Stimulated activated naive CD8-positive, alpha-beta T cell treated with anti-CD3 and anti-CD28 coated beads, Interleukin-15, Interleukin-2, amounts not matched to agents 100 U/mL and 50 U/mL, for 24 hours (primary cell): ENCODE measurements around the gene CLUH.
"Not testable (repeated sequence)": the region's sequence is repeated elsewhere in the genome, so short reads cannot be mapped to it uniquely, and the experiment has no call there.

Experiments
- ATAC-seq: fragments of 150-1000 bp; cut with Tn5 transposase; one replicate; pipeline ENCODE4 v1.10.0; 2021
- DNase-seq: peaks from one replicate; pipeline ENCODE4 v3.0.0; 2021

The CLUH gene

DNA sequence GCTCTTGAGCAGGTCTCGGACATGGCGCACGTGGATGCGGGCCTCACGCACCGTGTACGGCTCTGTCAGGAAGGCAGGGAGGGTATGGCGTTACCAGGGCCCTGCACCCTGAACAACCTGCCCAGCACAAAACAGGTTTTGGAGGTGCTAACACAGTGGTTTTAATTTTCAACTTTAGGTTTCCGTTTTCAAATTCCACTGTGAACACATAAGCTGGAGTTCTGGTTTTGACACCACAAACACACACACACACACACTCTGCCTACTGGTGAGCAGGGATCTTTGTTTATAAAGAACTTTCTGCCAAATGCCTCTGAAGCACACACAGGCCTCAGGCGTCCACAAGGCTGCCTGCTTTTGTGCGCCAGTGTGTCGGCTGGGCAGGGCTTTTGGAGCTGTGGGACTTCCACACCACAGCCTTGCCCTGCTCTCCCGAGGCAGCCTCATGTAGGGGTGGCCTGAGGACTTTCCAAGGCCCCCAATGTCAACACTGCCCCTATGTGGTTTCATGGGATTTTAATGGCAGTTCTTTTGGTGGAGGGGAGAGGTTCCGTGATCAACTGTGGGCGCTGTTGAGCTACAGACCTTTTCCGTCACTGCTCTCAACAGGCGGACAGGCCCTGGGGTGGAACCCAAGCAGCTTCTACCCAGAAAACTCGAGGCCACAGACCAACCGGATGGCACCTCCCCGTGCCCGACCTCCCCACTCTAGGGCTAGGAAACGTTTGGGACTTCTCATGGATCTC is 9.4 kb downstream of the CLUH start:
- ATAC-seq, result no peak

DNA sequence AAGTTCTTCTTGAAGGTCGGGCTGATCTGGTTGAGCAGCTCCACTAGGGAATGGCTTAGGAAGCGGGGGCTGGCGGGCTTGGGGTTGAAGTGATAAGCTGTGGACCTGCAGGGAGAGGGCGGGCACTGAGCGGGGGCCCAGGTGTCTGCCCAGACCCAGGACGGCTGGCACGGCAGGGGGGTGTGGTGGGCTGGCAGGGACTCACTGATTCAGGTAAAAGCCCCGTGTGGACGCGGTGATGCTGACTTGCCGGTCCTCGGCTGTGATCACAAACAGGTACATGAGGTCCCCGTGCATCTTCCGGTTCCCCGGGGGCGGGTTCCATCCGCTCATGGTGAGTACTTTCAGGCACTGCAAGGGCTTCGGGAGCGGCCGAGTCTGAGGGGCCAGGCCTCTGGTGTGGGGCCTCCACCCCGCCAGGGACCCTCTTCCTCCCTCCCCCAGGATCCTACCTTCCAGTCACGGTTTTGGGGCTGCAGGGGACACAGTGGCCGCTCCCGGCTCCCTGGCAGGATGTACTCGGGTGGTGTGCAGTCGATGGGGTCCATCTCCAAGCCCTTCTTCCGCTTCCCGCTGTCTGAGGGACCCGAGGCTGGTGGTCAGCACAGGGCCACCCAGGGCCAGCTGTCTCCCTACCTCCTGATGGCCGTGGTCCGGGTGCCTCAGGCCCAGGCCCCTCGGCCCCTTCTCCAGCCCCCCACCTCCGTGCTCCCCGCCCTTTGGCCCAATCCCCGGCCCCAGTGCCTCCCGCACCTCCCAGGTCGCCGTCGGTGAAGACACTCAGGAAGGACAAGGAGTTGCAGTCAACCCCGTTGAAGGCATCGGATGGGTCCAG is 10.2 kb downstream of the CLUH start:
- ATAC-seq (no peak), DNase-seq (no peak)

More for the DNA sequence above, 9.4 kb downstream of the CLUH start:
- DNase-seq, result no peak

DNA sequence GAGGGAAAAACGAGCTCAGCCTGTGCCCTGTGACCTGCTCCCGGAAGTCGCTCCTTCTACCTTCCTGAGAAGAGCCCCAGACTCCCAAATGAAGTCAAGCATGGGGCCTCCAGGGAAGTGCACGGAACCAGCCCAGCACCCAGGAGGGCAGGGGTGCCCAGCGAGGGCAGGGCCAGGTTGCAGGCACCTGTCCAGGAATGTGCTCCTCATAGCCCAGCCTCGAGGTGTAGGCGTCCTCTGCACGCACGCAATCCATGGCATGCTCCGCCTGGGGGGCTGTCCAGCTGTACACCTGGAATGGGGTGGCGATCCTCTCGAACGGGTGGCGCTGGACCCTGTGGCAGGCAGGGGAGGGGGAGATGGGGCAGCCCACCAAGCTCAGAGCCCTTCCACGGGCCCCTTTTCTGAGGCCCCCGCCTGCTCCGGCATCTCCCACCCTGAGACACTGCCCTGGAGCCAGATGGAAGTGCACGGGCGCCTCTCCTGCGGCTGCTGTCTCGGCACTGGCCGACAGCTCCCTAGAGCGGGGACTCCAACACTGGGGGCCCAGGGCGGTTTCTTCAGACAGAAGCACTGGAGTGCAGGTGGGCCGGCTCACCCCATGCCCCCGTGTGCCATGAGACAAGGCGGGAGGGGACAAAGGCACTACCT is 10.9 kb downstream of the CLUH start:
- ATAC-seq, result no peak

DNA sequence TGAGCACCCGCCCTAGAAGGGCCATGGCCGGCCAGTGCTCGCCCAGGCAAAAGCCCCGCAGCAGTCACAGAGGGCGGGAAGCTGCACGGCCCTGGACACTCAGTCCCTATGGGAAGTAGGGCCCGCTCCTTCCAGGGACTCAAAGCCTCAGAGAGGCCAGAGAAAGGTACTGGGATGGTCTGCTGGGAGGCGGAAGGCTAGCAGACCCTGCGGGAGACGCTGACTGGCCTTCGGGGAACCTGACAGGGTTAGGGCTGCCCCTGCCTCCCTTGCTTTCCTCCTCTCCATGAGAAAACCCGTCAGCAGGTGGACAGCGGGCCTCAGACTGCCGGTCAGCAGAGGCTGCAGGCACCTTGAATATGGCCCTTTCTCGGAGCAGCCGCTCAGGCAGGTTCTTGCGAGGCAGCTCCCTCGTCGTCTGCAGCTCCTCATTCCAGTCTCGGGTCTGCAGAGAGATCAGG is 11.5 kb downstream of the CLUH start:
- ATAC-seq (no peak), DNase-seq (no peak)

More for the DNA sequence above, 10.9 kb downstream of the CLUH start:
- no peak for DNase-seq

DNA sequence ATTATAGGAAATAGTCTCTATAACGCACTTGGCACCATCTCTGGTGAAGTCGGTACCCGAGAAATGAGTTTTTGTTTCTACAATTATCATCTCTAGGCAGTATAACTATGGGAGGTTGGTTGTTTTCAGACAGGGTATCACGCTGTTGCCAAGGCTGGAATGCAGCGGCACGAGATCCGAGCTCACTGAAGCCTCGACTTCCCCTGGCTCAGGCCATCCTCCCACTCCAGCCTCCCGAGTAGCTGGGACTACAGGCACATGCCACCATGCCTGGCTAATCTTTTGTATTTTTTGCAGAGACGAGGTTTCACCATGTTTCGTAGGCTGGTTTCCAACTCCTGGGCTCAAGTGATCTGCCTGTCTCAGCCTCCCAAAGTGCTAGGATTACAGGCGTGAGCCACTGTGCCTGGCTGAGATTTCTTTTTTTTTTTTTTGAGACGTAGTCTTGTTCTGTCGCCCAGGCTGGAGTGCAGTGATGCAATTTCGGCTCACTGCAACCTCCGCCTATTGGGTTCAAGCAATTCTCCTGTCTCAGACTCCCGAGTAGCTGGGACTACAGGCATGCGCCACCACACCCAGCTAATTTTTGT is 12.3 kb downstream of the CLUH start:
- not testable (repeated sequence) for ATAC-seq, DNase-seq

DNA sequence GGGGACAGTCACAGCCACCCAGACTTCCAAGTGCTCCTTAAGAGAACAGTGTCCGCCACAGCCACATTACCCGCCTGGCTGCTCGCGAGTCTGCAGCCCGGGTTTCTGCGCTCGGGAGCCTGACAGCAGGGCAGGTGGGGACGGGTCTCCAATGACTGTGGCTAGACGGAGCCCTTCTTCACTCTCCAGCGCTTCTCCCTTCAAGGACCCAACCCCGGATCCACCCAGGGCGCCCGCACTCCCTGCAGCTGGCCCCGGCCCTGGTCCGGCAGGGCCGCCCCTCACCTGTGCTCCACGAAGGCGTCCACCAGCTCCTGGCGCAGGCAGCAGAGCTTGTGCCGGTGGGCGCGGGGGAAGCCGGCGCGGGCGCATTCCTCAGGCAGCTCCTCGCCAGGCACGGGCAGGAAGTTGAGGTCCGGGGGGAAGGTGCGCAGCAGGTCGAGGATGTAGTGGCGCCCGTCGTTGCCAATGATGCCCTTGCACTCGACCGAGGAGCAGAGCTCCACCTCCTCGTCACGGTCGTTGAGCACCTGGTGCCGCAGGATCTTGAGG is 13.9 kb downstream of the CLUH start:
- ATAC-seq, result no peak
- peak; percentile 1 for DNase-seq

DNA sequence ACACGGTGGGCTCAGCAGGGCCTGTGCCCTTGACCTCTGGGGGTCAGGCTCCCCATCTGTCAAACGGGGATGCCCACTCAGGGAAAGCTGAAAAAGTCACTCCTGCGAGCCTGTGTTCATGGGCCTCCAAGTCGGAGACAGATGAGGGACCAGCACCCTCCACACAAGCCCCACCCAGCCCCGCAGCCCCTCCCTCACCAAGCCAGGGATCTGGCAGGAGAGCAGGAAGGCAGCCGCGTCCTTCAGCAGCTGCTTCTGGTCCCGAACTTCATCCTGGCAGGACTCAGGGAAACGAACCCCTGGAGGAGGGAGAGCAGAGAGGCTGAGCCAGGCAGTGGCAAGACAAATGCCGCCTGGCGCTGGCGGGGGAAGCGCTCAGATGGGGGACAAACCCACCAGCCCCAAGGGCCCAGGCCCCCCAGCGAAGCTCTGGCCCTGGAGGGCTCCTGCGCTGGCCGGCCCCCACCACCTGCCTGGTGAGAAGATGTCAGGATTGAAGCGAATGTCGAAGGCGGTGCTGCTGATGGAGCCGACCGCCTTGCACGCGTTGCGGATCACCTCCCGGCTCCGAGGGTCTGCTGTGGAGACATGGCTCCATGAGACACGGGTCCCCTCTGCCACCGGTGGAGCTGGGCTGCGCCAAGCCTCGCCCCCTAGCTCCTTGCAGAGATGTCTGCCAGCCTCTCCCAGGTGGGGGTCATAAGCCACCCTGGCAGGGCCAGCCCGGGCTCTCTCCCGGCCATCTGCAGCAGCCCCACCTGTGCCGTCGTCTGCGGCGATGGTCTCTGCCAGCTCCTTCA is 15.4 kb downstream of the CLUH start:
- DNase-seq (peak; percentile 2), ATAC-seq (no peak)

DNA sequence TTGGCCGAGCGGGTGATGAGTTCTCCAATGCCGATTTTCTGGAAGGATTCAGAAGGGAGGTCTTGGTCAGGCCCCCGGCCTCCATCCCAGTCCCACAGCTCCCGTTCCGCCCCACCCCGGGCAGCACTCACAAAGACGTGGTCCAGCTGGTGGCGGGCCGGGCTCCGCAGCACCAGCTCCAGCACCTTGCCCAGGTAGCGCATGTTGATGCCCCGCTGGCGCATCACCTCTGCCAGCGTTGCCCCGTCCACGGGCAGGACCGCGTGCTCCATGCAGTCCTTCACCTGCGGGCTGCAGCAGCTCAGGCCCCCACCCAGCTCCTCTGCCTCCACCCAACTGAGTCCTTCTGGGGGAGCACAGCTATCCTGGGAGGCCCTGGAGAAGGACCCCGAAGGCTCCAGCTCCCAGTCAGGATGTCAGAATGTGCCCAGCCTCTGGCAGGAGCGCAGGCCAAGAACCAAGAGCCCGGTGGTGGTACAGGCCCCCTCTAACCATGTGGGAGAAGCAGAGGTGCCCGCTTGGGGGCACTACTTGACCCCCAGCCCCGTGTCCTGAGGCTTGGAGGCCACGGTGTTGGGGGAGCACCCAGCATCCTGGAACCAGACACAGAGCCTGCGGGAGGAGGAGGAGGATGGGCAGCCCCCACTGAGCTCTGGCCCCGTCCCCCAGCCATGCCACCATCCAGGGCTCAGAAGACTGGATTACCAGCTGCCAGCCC is 16.2 kb downstream of the CLUH start:
- DNase-seq (peak; percentile 1), ATAC-seq (no peak)

DNA sequence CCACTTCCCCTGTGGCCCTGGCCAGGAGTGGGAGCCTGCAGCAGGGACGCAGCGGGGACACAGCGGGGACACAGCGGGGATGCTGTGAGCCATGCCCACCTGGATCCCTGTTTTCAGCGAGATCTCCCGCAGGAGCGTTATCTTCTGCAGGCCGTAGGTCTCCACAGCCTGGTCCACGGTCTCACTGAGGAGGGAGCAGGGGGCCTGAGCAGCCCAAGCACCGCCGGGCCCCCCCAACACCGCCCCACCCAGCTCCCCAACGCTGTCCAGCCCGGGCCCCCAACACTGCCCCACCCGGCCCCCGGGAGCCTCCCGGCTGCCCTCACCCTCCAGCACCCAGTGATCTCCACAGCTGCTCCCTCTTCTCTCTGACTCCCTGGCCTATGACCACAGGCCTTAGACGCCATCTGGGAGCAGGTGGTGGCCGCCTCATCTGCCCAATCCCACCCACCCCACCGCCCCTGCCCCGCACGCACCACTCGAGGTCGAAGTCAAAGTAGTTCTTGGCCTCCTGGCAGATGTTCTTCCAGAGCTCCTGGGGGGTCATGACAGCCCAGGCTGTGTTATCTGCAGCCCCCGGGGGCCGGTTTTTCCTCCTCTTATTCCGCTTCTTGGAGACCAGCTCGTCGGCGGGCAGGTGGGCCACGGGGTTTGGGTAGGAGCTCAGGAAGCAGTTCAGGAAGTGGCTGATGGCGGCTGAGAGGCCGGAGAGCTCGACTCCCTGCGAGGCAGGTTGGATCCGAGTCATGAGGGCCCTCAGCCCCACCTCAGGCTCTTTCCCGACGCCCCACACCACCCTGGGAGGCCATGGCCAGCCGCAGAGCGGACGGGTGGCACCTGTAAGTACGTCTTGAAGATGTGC is 17.0 kb downstream of the CLUH start:
- no peak for ATAC-seq

DNA sequence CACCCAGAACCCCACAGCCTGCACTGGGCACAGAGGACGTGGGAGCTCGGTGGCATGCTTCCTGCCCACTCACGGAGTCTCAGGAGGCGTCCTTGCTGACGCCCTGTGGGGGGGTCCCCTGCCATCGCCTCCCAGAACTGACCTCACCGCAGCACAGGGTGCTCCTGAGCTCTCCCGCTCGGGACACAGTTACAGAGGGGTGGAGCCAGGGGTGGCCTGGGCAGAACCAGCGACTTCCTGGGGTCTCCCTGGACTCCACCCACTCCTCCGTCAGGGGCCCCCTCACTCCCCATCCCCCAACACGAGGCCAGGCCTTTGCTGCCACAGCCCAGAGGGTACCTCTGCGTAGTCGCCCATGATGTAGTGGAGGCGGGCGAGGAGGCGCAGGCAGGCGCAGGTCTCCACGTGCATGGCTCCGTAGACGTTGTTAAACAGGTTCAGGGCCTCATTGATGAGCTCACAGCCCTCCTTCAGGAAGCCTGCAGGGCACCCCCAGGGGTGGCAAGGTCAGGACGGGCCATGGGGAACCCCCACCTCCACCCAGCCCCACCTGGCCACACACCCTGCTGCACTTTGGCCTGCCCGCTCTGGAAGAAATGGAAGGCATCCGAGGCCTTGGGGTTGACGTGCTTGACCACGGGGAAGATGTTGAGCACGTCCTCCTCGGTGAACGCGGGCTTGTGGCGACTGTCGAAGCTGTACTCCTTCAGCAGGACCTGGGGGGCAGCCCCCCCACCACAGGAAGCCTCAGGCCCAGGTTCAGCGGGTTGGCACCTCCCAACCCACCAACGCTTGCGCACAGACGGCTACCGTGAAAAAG is 17.8 kb downstream of the CLUH start:
- no peak for DNase-seq

More for the DNA sequence above, 17.0 kb downstream of the CLUH start:
- DNase-seq, result no peak

DNA sequence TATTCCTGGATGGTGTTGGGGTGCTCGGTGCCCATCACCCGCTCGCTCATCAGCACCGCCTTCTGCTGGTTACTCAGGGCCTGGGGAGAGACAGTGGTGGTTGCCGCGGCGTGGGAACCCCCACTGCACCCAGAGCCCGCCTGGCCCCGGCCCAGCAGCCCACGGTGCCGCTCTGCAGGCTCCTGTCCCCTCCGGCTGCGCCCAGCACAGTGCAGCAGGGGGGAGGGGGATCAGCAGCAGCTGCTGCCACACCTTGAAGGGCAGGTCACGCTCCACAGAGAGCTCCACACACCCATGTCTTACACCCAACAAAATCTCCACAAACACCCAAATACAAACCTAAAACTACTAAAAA is 18.8 kb downstream of the CLUH start:
- ATAC-seq, result no peak

More for the DNA sequence above, 17.8 kb downstream of the CLUH start:
- ATAC-seq, result no peak

DNA sequence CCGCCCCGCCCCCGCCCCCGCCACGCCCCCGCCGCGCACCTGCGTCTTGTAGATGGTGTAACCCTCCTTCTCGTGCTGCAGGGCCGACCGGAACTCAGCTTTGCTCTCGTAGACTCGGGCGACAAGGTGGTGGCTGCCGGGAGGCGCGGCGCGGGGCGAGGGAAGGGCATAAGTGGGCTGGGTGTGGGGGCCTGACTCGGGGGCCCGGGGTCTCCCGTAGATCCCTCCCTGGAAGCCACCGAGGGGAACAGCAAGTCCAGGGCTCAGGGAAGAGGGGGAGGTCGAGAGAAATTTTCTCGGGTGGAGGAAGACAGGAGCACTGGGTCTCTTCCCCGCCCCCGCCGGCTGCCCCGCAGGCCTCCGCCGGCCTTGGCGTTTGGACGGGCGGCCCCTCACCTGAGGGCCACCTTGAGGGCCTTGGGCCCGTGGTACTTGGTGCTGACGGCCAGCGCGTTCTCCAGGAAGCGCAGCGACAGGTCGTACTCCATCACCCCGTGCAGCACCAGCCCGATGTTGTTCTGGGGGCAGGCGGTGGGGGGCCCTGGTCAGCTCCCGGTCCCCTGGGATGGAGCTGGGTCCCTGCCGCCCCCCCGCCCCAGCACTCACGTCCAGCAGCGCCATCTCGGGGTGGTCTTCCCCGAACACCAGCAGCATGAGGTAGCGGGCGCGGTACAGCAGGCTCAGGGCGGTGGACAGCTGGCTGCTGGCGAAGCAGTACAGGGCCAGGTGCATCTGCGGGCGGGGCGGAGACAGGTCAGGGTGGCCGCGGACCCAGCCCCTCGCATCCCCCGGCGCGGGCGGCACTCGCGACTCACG is 19.4 kb downstream of the CLUH start:
- DNase-seq (no peak), ATAC-seq (no peak)

More for the DNA sequence above, 18.8 kb downstream of the CLUH start:
- no peak for DNase-seq

DNA sequence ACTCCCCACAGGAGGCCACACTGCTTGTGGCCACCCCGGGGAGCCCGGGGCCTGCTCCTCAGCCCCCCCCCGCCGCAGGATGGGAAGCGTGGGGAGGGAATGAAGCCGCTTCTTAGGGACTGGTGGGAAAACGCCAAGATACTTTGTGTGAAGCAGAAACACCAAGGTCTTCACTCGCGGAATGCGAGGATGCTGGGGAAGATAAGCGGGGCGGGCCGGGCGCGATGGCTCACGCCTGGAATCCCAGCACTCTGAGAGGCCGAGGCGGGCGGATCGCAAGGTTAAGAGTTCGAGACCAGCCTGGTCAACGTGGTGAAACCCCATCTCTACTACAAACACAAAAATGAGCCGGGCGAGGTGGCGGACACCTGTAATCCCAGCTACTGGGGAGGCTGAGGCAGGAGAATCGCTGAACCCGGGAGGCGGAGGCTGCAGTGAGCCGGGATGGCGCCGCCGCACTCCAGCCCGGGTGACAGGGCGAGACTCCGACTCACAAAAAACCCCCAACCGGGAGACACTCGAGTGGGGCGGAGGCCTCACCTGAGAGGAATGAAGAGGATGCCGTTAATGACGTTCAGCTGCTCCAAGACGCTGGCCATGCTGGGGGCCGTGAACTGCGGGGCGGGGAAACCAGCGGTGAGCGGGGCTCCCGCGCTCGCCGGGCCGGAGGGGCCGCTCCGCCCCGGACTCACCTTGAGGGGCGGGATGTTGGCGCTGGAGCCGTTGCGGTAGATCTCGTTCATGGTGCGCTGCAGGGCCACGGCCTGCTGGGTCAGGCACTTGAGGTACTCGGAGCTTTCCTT is 20.3 kb downstream of the CLUH start:
- ATAC-seq (no peak), DNase-seq (no peak)

DNA sequence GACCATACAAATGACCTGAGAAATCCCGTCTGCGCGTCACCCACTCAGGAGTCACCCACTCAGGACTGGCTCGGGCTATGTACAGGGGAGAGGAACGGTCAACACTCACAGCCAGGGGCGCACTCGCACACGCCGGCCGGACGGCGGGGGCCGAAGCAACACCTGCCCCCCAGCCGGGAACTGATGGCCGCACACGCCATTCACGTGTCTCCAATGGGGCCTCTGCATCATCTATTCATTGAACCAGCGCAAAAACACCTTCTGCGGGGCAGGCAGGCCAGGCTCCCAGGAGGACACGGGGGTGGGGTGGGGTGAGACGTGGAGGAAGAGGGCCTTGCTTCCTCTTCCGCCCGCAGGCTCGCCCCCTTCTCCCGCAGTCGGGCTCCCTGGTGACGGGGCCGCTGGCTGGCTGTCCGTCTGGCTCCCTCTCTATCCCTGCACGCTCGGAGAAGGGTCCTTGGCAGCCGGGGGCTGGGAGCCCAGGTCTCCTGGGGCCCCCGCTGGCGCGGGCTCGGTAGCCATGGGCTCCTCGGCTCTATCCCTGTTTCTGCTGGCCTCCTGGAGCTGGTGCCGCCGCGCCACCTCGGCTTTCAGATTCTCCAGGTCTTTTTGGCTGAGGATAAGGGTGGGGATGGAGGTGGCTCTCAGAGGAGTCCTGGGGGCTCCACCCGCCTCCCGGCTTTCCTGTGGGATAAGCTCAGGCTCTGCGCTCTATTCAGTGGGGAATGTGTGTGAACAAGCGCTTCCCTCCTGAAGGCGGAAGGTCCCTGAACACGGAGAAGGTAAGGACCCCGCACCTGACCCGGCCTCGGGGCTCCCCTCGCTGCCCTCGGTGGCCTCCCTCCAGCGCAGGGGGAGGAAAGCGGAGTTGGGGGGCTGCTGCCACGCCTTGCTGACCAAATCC is 21.1 kb downstream of the CLUH start:
- DNase-seq, result no peak
- ATAC-seq, result no peak

DNA sequence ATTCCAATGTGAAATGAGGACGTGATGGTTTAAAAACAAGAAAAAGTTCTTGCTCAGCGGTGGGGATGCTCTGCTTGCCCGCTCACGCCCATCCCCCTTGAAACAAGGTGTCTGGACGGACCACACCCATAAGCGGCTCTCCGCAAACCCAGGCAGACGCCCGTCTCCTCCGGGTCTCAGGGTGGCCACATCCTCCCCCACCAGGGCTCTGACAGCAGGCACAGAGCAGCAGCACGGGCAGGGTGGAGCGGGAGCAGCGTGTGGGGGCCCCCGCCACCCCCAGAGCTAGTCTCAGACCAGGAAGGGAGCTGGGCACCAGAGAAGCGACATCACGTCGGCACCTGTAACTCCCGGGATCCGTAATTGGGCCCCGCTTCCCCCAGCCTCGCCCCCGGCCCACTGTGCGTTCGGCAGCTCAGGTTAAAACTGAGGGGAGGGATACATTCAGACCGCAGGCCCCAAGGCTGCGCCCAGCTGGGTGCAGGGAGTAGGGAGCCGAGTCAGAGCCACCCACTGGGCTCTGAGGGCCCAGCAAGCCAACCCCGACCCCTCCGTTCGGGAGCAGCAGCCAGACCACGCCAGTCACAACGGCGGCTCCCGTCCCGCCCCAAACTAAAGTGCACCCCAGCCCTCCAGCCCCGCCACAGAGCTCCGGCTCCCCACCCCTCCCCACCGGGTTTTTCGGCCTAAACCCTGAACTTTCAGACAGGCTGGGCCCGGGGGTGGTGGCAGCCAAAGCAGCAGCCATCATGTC is 22.0 kb downstream of the CLUH start:
- ATAC-seq, result no peak
- DNase-seq, result no peak
